GDM1 (cell line): ENCODE measurements around the gene GPR137B.

ENCODE experiments used
- DNase-seq: peaks from one replicate; lab custom pipeline; 2025; lab: John Stamatoyannopoulos, UW

GPR137B gene

GRCh38 chr1:236114076-236114747 is 28.1 kb upstream of the GPR137B start:
- DNase-seq, result no peak

GRCh38 chr1:236117710-236118109 is 24.6 kb upstream of the GPR137B start:
- no peak for DNase-seq

- DNase-seq, result no peak
Measured at GRCh38 chr1:236119943-236120484, 22.3 kb upstream of the GPR137B start.

- DNase-seq, result peak; percentile 33
Measured at GRCh38 chr1:236120721-236121153, 21.6 kb upstream of the GPR137B start.

GRCh38 chr1:236122176-236122575 is 20.2 kb upstream of the GPR137B start:
- DNase-seq, result no peak

- DNase-seq, result no peak
Measured at GRCh38 chr1:236123563-236123962, 18.8 kb upstream of the GPR137B start.

- no peak for DNase-seq
Measured at GRCh38 chr1:236124965-236125364, 17.4 kb upstream of the GPR137B start.

GRCh38 chr1:236127045-236127444 is 15.3 kb upstream of the GPR137B start:
- no peak for DNase-seq

- no peak for DNase-seq
Measured at GRCh38 chr1:236128646-236129178, 13.6 kb upstream of the GPR137B start.

- DNase-seq, result no peak
Measured at GRCh38 chr1:236129306-236129705, 13.0 kb upstream of the GPR137B start.

GRCh38 chr1:236130372-236130771 is 12.0 kb upstream of the GPR137B start:
- DNase-seq, result no peak

- no peak for DNase-seq
Measured at GRCh38 chr1:236131916-236132315, 10.4 kb upstream of the GPR137B start.

- no peak for DNase-seq
Measured at GRCh38 chr1:236132420-236133046, 9.8 kb upstream of the GPR137B start.

GRCh38 chr1:236133339-236133738 is 9.0 kb upstream of the GPR137B start:
- no peak for DNase-seq

- DNase-seq, result no peak
Measured at GRCh38 chr1:236133802-236134201, 8.5 kb upstream of the GPR137B start.

GRCh38 chr1:236137285-236137852 is 5.0 kb upstream of the GPR137B start:
- DNase-seq, result no peak

- no peak for DNase-seq
Measured at GRCh38 chr1:236139495-236139894, 2.8 kb upstream of the GPR137B start.

GRCh38 chr1:236140705-236141446 is 1.5 kb upstream of the GPR137B start:
- no peak for DNase-seq

- no peak for DNase-seq
Measured at GRCh38 chr1:236141447-236142252, 689 bp upstream of the GPR137B start.

- DNase-seq, result no peak
Measured at GRCh38 chr1:236143104-236143948, 987 bp downstream of the GPR137B start.
